H9 (cell line): ENCODE measurements around the gene HAVCR1. TPM values are rescaled to one million over a fixed set of nuclear protein-coding genes. Genes with fewer than 3 reads are reported as not detected.

Source experiments
- DNase-seq: peaks from one replicate; pipeline ENCODE4 v3.0.0-alpha.2; 2017
- H2AFZ ChIP-seq: one replicate; pipeline ENCODE4 v1.6.1; 2013; ENCODE audit warnings: mild to moderate bottlenecking, low read length, control low read depth, moderate library complexity
- H2AK5ac ChIP-seq: 2 replicates; pipeline ENCODE4 v1.6.1; 2013; ENCODE audit warnings: low read length, control low read depth, mixed read lengths; ENCODE audit not compliant: insufficient read length
- H2BK120ac ChIP-seq: one replicate; pipeline ENCODE4 v1.6.1; 2013; ENCODE audit warnings: low read depth, mild to moderate bottlenecking, low read length, control low read depth, inconsistent platforms; ENCODE audit not compliant: poor library complexity, severe bottlenecking
- H2BK12ac ChIP-seq: 2 replicates; pipeline ENCODE4 v1.6.1; 2013; ENCODE audit warnings: low read length, control low read depth, mixed read lengths, low read depth; ENCODE audit not compliant: insufficient read length
- H2BK15ac ChIP-seq: 2 replicates; pipeline ENCODE4 v1.6.1; 2013; ENCODE audit warnings: low read depth, low read length, control low read depth
- H2BK20ac ChIP-seq: one replicate; pipeline ENCODE4 v1.6.1; 2013; ENCODE audit warnings: low read depth, mild to moderate bottlenecking, low read length, control low read depth, inconsistent platforms; ENCODE audit not compliant: poor library complexity, severe bottlenecking
- H2BK5ac ChIP-seq: 2 replicates; pipeline ENCODE4 v1.6.1; 2013; ENCODE audit warnings: low read length, control low read depth, mixed read lengths; ENCODE audit not compliant: insufficient read length
- H3K14ac ChIP-seq: 2 replicates; pipeline ENCODE4 v1.6.1; 2013; ENCODE audit warnings: low read length, control low read depth; ENCODE audit not compliant: insufficient read depth
- H3K18ac ChIP-seq: 2 replicates; pipeline ENCODE4 v1.6.1; 2013; ENCODE audit warnings: low read depth, mild to moderate bottlenecking, mixed read lengths, low read length, control low read depth; ENCODE audit not compliant: insufficient read length
- H3K23ac ChIP-seq: 2 replicates; pipeline ENCODE4 v1.6.1; 2013; ENCODE audit warnings: low read length, control low read depth, mixed read lengths, low read depth; ENCODE audit not compliant: insufficient read length
- H3K23me2 ChIP-seq: 2 replicates; pipeline ENCODE4 v1.6.1; 2013; ENCODE audit warnings: low read depth, mild to moderate bottlenecking, mixed read lengths, low read length, control low read depth; ENCODE audit not compliant: insufficient read length, poor library complexity, severe bottlenecking
- H3K27ac ChIP-seq: 2 replicates; pipeline ENCODE4 v1.5.1; 2013; ENCODE audit warnings: low read length, control low read depth, mixed read lengths, low read depth; ENCODE audit not compliant: insufficient read length
- H3K27me3 ChIP-seq: 2 replicates; pipeline ENCODE4 v1.6.1; 2013; ENCODE audit warnings: low read length, control low read depth, inconsistent platforms; ENCODE audit not compliant: insufficient read depth
- H3K4ac ChIP-seq: 2 replicates; pipeline ENCODE4 v1.6.1; 2013; ENCODE audit warnings: low read depth, mild to moderate bottlenecking, control low read depth, inconsistent platforms, low read length, moderate library complexity
- H3K4me1 ChIP-seq: 2 replicates; pipeline ENCODE4 v1.6.1; 2013; ENCODE audit warnings: low read length, control low read depth, inconsistent platforms; ENCODE audit not compliant: insufficient read depth
- H3K4me2 ChIP-seq: 2 replicates; pipeline ENCODE4 v1.6.1; 2013; ENCODE audit warnings: low read length, control low read depth, mixed read lengths; ENCODE audit not compliant: insufficient read length, insufficient read depth
- H3K56ac ChIP-seq: 2 replicates; pipeline ENCODE4 v1.6.1; 2013; ENCODE audit warnings: low read depth, mild to moderate bottlenecking, mixed read lengths, low read length, control low read depth; ENCODE audit not compliant: insufficient read length
- H3K79me1 ChIP-seq: 2 replicates; pipeline ENCODE4 v1.6.1; 2013; ENCODE audit warnings: low read depth, mild to moderate bottlenecking, moderate library complexity, low read length, control low read depth, inconsistent platforms; ENCODE audit not compliant: insufficient read depth, poor library complexity, severe bottlenecking
- H3K79me2 ChIP-seq: 2 replicates; pipeline ENCODE4 v1.6.1; 2013; ENCODE audit warnings: low read length, control low read depth, inconsistent platforms; ENCODE audit not compliant: insufficient read depth
- H3K9ac ChIP-seq: 2 replicates; pipeline ENCODE4 v1.6.1; 2013; ENCODE audit warnings: low read length, control low read depth, mixed read lengths; ENCODE audit not compliant: insufficient read length; ENCODE audit errors: extremely low read depth
- H3K9me3 ChIP-seq: one replicate; pipeline ENCODE4 v1.6.1; 2013; ENCODE audit warnings: low read depth, low read length, inconsistent platforms; ENCODE audit not compliant: control insufficient read depth
- H3T11ph ChIP-seq: one replicate; pipeline ENCODE4 v1.6.1; 2013; ENCODE audit warnings: mild to moderate bottlenecking, low read length, control low read depth, inconsistent platforms
- H4K20me1 ChIP-seq: one replicate; pipeline ENCODE4 v1.6.1; 2013; ENCODE audit not compliant: control insufficient read depth, insufficient read length, insufficient read depth
- H4K5ac ChIP-seq: 2 replicates; pipeline ENCODE4 v1.6.1; 2013; ENCODE audit warnings: low read depth, mild to moderate bottlenecking, mixed read lengths, low read length, control low read depth; ENCODE audit not compliant: insufficient read length
- H4K8ac ChIP-seq: replicated peaks from 2 replicates; pipeline ENCODE4 v1.6.1; 2013; ENCODE audit warnings: low read length, control low read depth, mixed read lengths, low read depth; ENCODE audit not compliant: insufficient read length
- H4K91ac ChIP-seq: 2 replicates; pipeline ENCODE4 v1.6.1; 2013; ENCODE audit warnings: low read depth, mild to moderate bottlenecking, moderate library complexity, mixed read lengths, low read length, control low read depth; ENCODE audit not compliant: insufficient read length
- H3K27ac Mint-ChIP-seq, 3 experiments: 2 replicates in 2 of 3; 3 replicates in 1 of 3; pipeline ENCODE4 v1.8.0; 2020 to 2021; ENCODE audit warnings: mixed read lengths in 3 of 3, mild to moderate bottlenecking in 1 of 3, moderate library complexity in 1 of 3
- H3K27me3 Mint-ChIP-seq: 2 replicates; pipeline ENCODE4 v1.8.0; 2021; ENCODE audit warnings: low read depth, mild to moderate bottlenecking, moderate library complexity, mixed read lengths
- H3K36me3 Mint-ChIP-seq, 3 experiments: 2 replicates in 2 of 3; 3 replicates in 1 of 3; pipeline ENCODE4 v1.8.0; 2020 to 2021; ENCODE audit warnings: low read depth in 3 of 3, mixed read lengths in 3 of 3; ENCODE audit not compliant: insufficient read depth in 1 of 3
- H3K4me1 Mint-ChIP-seq, 2 experiments: 2 replicates each; pipeline ENCODE4 v1.8.0; 2020; ENCODE audit warnings: mixed read lengths in 2 of 2
- H3K4me3 Mint-ChIP-seq, 2 experiments: 2 replicates in 1 of 2; 3 replicates in 1 of 2; pipeline ENCODE4 v1.8.0; 2020 to 2021; ENCODE audit warnings: mild to moderate bottlenecking in 2 of 2, mixed read lengths in 2 of 2, moderate library complexity in 1 of 2
- H3K9me3 Mint-ChIP-seq, 2 experiments: 2 replicates in 1 of 2; 3 replicates in 1 of 2; pipeline ENCODE4 v1.8.0; 2020; ENCODE audit warnings: mild to moderate bottlenecking in 2 of 2, mixed read lengths in 2 of 2, moderate library complexity in 1 of 2
- CTCF ChIP-seq: fragments of 200-600 bp; sonication (generic); conservative IDR thresholded peaks from 3 replicates; pipeline ENCODE4 v1.8.0; 2021; ENCODE audit warnings: antibody characterized with exemption, mild to moderate bottlenecking
- WGBS: extraction: QIAGEN DNeasy Blood & Tissue Kit; methylation state at CpG from one replicate; pipeline ENCODE4 v1.1.7; 2013; ENCODE audit warnings: missing lambda C conversion rate, low lambda C conversion rate, mixed read lengths; ENCODE audit not compliant: insufficient read length; ENCODE audit errors: extremely low coverage; 5-methylcytosine and 5-hydroxymethylcytosine counted together
- total RNA-seq: library from RNA; stranded (reverse); gene quantifications from 2 replicates; pipeline ENCODE4 v1.2.1, GENCODE V29; 2021

The HAVCR1 gene
- total RNA-seq, 1 experiment from 2014 or later = not detected

GRCh38 chr5:157086751-157087359 is 27.9 kb upstream of the HAVCR1 start:
- H3K27ac ChIP-seq = no peak overlapping the region
- H3K4me1 Mint-ChIP-seq = no peaks in the 10 kb centered on the region
- H3K18ac ChIP-seq = no peak overlapping the region
- H3K4me1 ChIP-seq = no peaks in the 10 kb centered on the region
- no peak overlapping the region for H2BK15ac ChIP-seq
- no peak overlapping the region for H2BK5ac ChIP-seq
- H3K56ac ChIP-seq = no peak overlapping the region
- no peak overlapping the region for H4K8ac ChIP-seq
- no peak overlapping the region for H2BK20ac ChIP-seq
- H2AFZ ChIP-seq = no peak overlapping the region
- no peak overlapping the region for H3K23ac ChIP-seq
- H4K20me1 ChIP-seq = no peaks in the 10 kb centered on the region
- H4K5ac ChIP-seq = no peak overlapping the region
- no peak for DNase-seq
- no peak overlapping the region for H3K4ac ChIP-seq
- no peak overlapping the region for H4K91ac ChIP-seq
- no peak overlapping the region for H3T11ph ChIP-seq
- H3K4me3 Mint-ChIP-seq = no peak overlapping the region
- H2AK5ac ChIP-seq = no peak overlapping the region
- no peak overlapping the region for H3K4me2 ChIP-seq
- WGBS = no CpG with 5 or more reads among the region's 8 CpGs
- no peaks in the 10 kb centered on the region for H3K27me3 ChIP-seq
- no peak for TF ChIP-seq CTCF
- H3K79me2 ChIP-seq = no peaks in the 10 kb centered on the region
- H3K36me3 Mint-ChIP-seq = no peaks in the 10 kb centered on the region
- no peaks in the 10 kb centered on the region for H3K9me3 Mint-ChIP-seq
- no peak overlapping the region for H3K9ac ChIP-seq
- no peak overlapping the region for H2BK120ac ChIP-seq
- H3K27me3 Mint-ChIP-seq = no peaks in the 10 kb centered on the region; the same call in 1 of the 2 replicates
- H3K79me1 ChIP-seq = no peaks in the 10 kb centered on the region
- no peaks in the 10 kb centered on the region for H3K9me3 ChIP-seq
- H3K27ac Mint-ChIP-seq = no peak overlapping the region
- no peak overlapping the region for H2BK12ac ChIP-seq
- H3K23me2 ChIP-seq = no peaks in the 10 kb centered on the region
- H3K14ac ChIP-seq = no peak overlapping the region
